ENCODE data around the gene CCDC169. TPM values are rescaled to one million over a fixed set of nuclear protein-coding genes. Genes with fewer than 3 reads are reported as not detected.

Gene CCDC169
- total RNA-seq, 2 donors from 2014 or later: 0.70 to 1.4 TPM

DNA sequence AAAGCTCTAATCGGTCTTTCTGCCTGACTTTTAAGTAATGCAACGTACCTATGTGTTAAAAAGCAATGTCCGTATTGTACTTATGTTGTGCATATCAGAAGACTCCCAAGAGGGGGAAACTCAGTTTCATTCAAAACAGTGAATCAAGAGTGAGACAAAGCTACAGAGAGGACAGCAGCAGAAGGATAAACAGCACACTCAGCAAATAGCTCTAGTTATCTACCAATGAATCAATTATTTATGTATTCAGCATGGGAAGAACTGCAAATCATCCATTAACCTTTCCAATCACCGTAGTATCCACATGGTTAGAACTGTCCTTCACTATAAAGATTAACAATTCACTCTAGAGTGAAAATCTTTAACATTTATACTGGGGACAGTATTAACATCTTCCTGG, 46.6 kb downstream of the CCDC169 start:
- DNase-seq (no peak), ATAC-seq (replicated peaks in 1 of 2) (no peak)
- H3K4me3 Mint-ChIP-seq: no peak overlapping the region
- no peaks in the 10 kb centered on the region for H3K36me3 Mint-ChIP-seq (ENCODE audit: insufficient read depth in 2 of 2)
- H3K4me1 Mint-ChIP-seq (ENCODE audit: low read depth): no peaks in the 10 kb centered on the region
- no peak overlapping the region for H3K27ac Mint-ChIP-seq
- no peaks in the 10 kb centered on the region for H3K27me3 Mint-ChIP-seq (ENCODE audit: low read depth)
- no peaks in the 10 kb centered on the region for H3K9me3 Mint-ChIP-seq

DNA sequence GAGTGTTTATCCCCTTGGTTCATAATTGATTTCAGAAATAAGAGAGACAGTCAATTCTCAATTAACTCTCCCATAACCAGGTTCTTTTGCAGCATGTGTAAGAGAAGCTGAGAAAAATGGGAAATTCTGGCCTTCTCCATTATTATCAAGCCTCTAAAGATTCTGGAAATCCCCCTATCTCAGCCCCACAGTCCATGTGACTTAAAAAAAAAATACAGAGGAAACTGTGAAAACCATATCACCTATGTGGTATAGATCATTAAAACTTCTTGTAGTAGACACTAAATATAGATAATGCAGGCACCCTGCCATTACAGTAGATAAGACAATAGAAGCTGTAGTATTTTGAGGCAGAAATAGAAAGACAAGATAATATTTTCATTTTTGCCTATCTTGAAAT, 48.9 kb downstream of the CCDC169 start:
- ATAC-seq (replicated peaks in 1 of 2) (no peak), DNase-seq (no peak)
- H3K27ac Mint-ChIP-seq: no peak overlapping the region
- no peak overlapping the region for H3K4me3 Mint-ChIP-seq
- no peaks in the 10 kb centered on the region for H3K36me3 Mint-ChIP-seq (ENCODE audit: insufficient read depth in 2 of 2)
- no peaks in the 10 kb centered on the region for H3K9me3 Mint-ChIP-seq
- H3K4me1 Mint-ChIP-seq (ENCODE audit: low read depth): no peaks in the 10 kb centered on the region
- no peaks in the 10 kb centered on the region for H3K27me3 Mint-ChIP-seq (ENCODE audit: low read depth)

DNA sequence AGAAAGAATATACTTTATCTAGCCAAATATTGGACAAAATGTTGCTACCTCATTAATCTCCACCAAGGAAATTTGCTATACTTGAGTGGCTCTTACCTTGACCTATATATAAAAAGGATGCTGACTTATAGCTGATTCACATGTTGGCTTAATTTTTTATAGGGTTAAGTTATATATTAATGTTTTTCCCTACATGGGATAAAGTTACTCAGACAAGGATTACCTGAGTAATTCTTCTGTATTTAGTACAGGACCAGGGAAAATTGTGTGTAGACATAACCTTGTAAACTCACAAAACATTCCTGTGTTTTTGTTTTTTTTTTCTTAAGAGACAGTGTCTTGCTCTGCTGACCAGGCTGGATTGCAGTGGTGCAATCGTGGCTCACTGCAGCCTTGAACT, 52.6 kb downstream of the CCDC169 start:
- H3K4me3 Mint-ChIP-seq: no peak overlapping the region

DNA sequence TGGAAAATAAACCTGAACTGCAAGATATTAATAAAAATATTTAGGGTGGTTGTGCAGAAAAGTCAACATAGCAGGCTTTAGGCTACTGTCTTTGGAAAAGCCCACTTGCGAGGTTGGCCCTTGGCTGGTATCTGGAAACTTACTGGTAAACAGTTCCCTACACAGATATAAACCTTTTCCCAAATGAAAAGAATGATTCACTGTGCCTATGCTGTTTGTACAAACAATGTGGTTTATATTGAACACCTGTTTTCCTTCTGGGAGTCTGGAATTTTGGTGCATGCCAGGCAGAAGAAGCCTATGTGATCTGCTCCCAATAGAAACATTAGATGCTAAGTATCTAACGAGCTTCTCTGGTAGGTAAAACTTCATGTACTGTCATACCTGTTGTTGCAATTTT, 53.5 kb downstream of the CCDC169 start:
- DNase-seq (no peak), ATAC-seq (replicated peaks in 1 of 2) (no peak)
- Mint-ChIP-seq H3K4me3 (no peak overlapping the region), H3K27me3 (ENCODE audit: low read depth) (no peaks in the 10 kb centered on the region), H3K4me1 (ENCODE audit: low read depth) (no peaks in the 10 kb centered on the region), H3K9me3 (no peaks in the 10 kb centered on the region), H3K36me3 (ENCODE audit: insufficient read depth in 2 of 2) (no peaks in the 10 kb centered on the region), H3K27ac (no peak overlapping the region)

More for the DNA sequence above, 52.6 kb downstream of the CCDC169 start:
- Mint-ChIP-seq H3K27me3 (ENCODE audit: low read depth) (no peaks in the 10 kb centered on the region), H3K4me1 (ENCODE audit: low read depth) (no peaks in the 10 kb centered on the region), H3K9me3 (no peaks in the 10 kb centered on the region), H3K27ac (no peak overlapping the region), H3K36me3 (ENCODE audit: insufficient read depth in 2 of 2) (no peaks in the 10 kb centered on the region)
- ATAC-seq (replicated peaks in 1 of 2) (no peak), DNase-seq (no peak)

DNA sequence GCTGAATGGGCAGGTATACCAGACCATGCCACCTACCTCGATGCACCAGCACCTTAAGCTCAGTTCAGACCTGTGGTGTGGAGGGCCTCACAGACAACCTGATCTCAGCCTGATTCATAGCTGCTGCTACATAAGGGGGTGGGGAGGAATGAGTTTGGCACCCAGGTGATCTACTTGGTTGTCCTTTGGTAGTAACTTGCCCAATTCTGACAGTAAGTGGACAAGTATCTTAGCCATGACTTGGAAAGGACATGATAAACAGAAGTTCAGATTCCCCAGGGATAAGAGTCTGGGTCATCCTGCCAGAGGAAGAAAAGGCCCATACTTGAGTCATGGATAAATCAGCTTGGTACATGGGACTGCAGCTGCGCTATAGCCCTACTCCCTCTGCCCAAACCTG, 54.9 kb downstream of the CCDC169 start:
- H3K36me3 Mint-ChIP-seq (ENCODE audit: insufficient read depth in 2 of 2): no peaks in the 10 kb centered on the region
- H3K9me3 Mint-ChIP-seq: no peaks in the 10 kb centered on the region
- no peaks in the 10 kb centered on the region for H3K27me3 Mint-ChIP-seq (ENCODE audit: low read depth)
- ATAC-seq (replicated peaks in 1 of 2) (no peak), DNase-seq (no peak)
- no peak overlapping the region for H3K4me3 Mint-ChIP-seq
- no peaks in the 10 kb centered on the region for H3K4me1 Mint-ChIP-seq (ENCODE audit: low read depth)
- no peak overlapping the region for H3K27ac Mint-ChIP-seq

DNA sequence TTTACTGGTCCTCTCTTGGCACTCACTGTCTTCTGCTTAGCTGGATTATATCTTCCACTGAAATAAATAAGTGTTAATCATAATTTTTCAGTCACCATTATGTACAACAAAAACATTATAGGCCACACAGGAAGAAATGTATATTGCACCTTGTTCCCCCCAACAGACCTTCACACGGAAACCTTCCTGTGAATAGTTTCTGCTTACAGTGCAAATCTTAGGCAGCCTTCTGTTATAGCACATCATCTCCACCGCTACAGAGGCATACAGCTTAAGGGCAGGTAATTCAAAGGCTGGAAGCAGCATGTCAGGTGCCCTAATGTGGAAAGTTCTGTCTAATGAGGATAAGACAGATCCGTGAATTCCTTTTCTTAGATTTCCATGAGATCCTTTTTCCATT, 66.4 kb downstream of the CCDC169 start:
- H3K9me3 Mint-ChIP-seq: peaks cover 2 to 4% of the 10 kb centered on the region in 2 donors
- no peaks in the 10 kb centered on the region for H3K36me3 Mint-ChIP-seq (ENCODE audit: insufficient read depth in 2 of 2)
- H3K4me3 Mint-ChIP-seq: no peak overlapping the region
- no peaks in the 10 kb centered on the region for H3K27me3 Mint-ChIP-seq (ENCODE audit: low read depth)
- no peak for DNase-seq
- H3K4me1 Mint-ChIP-seq (ENCODE audit: low read depth): no peaks in the 10 kb centered on the region
- ATAC-seq (replicated peaks in 1 of 2): no peak
- H3K27ac Mint-ChIP-seq: no peak overlapping the region

DNA sequence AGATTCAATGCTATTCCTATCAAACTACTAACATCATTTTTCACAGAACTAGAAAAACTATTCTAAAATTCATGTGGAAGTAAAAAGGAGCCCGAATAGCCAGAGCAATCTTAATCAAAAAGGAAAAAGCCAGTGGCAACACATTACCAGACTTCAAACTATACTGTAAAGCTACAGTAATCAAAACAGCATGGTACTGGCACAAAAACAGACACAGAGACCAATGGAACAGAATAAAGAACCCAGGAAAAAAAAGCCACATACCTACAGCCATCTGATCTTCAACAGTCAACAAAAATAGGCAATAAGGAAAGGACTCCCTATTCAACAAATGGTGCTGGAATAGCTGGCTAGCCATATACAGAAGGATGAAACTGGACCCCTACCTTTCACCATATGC, 72.9 kb downstream of the CCDC169 start:
- H3K27me3 Mint-ChIP-seq (ENCODE audit: low read depth): no peaks in the 10 kb centered on the region
- no peak overlapping the region for H3K27ac Mint-ChIP-seq
- H3K9me3 Mint-ChIP-seq: peaks cover 0 to 10% of the 10 kb centered on the region in 2 donors
- ATAC-seq (replicated peaks in 1 of 2): no peak
- no peak overlapping the region for H3K4me3 Mint-ChIP-seq
- no peaks in the 10 kb centered on the region for H3K4me1 Mint-ChIP-seq (ENCODE audit: low read depth)
- DNase-seq: no peak
- peaks cover 0 to 4% of the 10 kb centered on the region in 2 donors for H3K36me3 Mint-ChIP-seq (ENCODE audit: insufficient read depth in 2 of 2)

DNA sequence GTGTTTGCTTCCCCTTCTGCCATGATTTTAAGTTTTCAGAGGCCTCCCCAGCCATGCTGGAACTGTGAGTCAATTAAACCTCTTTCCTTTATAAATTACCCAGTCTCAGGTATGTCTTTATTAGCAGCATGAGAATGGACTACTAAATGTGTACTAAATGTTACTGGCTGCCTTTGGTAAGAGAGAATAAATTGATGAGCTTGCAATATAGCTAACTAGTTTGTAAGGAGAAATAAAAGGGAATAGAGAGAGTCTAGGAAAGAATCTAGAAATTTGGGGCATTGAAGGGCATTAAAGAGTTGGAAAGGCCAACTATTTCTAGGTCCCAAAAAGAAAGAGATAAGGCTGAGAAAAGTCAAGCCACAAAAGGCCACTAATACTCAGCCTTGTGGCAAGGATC, 77.7 kb downstream of the CCDC169 start:
- H3K4me3 Mint-ChIP-seq: no peak overlapping the region
- H3K4me1 Mint-ChIP-seq (ENCODE audit: low read depth): no peaks in the 10 kb centered on the region
- peaks cover 0 to 3% of the 10 kb centered on the region in 2 donors for H3K36me3 Mint-ChIP-seq (ENCODE audit: insufficient read depth in 2 of 2)
- peaks cover 1 to 5% of the 10 kb centered on the region in 2 donors for H3K9me3 Mint-ChIP-seq
- no peaks in the 10 kb centered on the region for H3K27me3 Mint-ChIP-seq (ENCODE audit: low read depth)
- ATAC-seq (replicated peaks in 1 of 2) (no peak), DNase-seq (no peak)
- H3K27ac Mint-ChIP-seq: no peak overlapping the region

DNA sequence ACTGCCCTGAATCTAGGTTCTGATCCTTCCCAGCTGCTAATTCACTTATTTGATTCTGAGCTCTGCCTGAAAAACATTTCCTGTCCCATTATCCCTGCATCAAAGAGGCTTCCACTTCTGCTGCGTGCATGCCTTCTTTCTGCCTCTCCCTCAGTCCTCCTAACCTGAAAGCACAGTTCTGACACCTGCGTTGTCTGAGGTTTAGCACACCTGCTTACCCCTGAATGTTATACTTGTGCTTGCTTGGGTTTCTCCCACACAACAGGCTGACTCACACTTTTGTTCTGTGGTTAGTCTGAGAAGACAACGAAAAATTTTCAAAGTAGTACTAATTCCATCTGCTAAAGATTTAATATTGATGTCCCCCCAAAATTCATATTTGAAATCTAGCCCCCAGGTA, 80.2 kb downstream of the CCDC169 start:
- no peak overlapping the region for H3K4me3 Mint-ChIP-seq
- no peaks in the 10 kb centered on the region for H3K27me3 Mint-ChIP-seq (ENCODE audit: low read depth)
- no peak for ATAC-seq (replicated peaks in 1 of 2)
- no peaks in the 10 kb centered on the region for H3K36me3 Mint-ChIP-seq (ENCODE audit: insufficient read depth in 2 of 2)
- peaks cover 0 to 1% of the 10 kb centered on the region in 2 donors for H3K9me3 Mint-ChIP-seq
- DNase-seq: no peak
- H3K4me1 Mint-ChIP-seq (ENCODE audit: low read depth): no peaks in the 10 kb centered on the region
- no peak overlapping the region for H3K27ac Mint-ChIP-seq

DNA sequence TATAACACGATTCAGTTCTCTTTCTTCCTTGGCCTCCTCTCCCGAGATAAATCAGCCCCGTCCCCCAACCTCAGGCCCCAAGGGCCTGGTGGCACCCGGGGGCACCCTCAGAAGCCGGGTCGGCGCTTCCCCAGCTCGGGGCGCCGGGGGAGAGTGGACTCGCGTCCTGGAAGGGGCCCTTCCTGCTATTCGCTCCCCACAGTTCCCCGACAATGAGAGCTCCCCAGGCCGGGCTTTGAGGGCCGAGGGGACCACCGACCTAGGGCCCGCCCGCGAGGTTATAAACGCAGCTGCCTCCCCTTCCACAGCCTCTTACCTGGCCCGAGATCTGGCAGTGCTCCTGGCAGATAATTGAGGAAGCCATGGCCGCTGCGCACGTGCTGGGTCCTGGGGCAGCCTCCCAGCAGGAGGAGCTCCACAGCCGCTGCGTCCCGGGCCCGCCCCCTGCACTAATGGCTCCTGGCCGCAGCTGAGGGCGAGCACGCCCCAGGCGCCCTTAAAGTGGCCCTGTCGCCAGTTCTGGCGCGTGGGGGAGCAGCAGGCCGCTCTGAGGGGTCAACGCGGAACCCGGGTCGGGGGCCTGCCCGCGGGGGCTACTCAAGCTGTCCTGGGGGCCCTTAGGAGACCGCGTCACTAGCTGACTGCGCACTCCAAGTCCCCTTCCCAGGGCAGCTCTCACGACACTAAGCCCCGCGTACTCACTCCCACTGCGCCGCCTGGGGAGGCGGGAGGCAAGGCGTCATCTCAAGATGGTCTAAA, 83.3 kb downstream of the CCDC169 start, which contains the start of gene SOHLH2:
TSS of gene SOHLH2 (minus strand) at position 394 of the 759 bp plus-strand sequence. CDS start at position 364, 30 bp downstream.
- peaks cover 4% of the 10 kb centered on the region for H3K27me3 Mint-ChIP-seq (ENCODE audit: low read depth)
- DNase-seq (peak in 1 of 2 donors; percentile 0), ATAC-seq (replicated peaks in 1 of 2) (no peak)
- H3K4me1 Mint-ChIP-seq (ENCODE audit: low read depth): no peaks in the 10 kb centered on the region
- no peak within 1 kb of the TSS for H3K27ac Mint-ChIP-seq
- H3K4me3 Mint-ChIP-seq: no peak within 1 kb of the TSS
- no peaks in the 10 kb centered on the region for H3K36me3 Mint-ChIP-seq (ENCODE audit: insufficient read depth in 2 of 2)
- peaks cover 3 to 9% of the 10 kb centered on the region in 2 donors for H3K9me3 Mint-ChIP-seq

DNA sequence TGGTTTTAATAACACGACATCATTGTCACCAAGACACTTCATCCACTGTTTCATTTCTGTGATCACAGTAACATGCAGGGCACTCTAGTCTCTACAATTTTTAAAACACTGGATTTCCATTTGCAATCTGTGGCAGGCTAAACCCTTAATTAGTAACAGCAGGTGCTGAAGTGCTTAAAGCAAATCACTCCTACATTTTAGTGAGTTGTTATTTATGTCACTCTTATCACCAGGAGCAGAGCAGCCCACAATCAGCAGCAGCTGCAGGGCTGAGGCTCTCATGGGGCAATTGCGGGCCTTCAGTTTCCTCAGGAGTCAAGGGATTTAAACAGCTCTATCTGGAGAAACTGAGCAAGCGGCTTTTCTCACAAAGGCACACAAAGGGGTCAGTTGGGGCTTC, 84.8 kb downstream of the CCDC169 start:
- Mint-ChIP-seq H3K9me3 (peaks cover 3 to 9% of the 10 kb centered on the region in 2 donors), H3K36me3 (ENCODE audit: insufficient read depth in 2 of 2) (no peaks in the 10 kb centered on the region), H3K4me3 (no peak overlapping the region), H3K27ac (no peak overlapping the region), H3K27me3 (ENCODE audit: low read depth) (peaks cover 4% of the 10 kb centered on the region), H3K4me1 (ENCODE audit: low read depth) (no peaks in the 10 kb centered on the region)
- DNase-seq: no peak
- ATAC-seq (replicated peaks in 1 of 2): no peak

DNA sequence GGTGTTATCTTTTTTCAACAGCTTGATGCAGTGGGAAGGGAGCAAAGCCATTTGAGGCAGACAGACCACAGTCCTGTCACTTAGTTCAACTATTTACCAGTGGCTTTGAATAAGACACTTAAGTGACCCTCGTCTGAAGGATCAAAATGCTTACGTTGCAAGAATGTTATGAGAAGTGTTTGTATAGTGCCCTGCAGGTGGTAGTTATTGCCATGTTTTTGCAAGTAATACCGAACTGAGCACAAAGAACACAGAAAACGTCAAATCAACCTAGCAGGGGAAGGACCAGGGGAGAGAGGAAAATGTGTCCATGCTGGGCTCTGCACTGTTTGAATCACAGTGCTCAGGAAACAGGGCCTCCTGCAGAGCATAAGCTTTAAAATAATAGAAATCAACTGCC, 86.0 kb downstream of the CCDC169 start:
- Mint-ChIP-seq H3K4me1 (ENCODE audit: low read depth) (no peaks in the 10 kb centered on the region), H3K9me3 (peaks cover 3 to 9% of the 10 kb centered on the region in 2 donors), H3K4me3 (no peak overlapping the region), H3K36me3 (ENCODE audit: insufficient read depth in 2 of 2) (no peaks in the 10 kb centered on the region), H3K27ac (no peak overlapping the region), H3K27me3 (ENCODE audit: low read depth) (peaks cover 4% of the 10 kb centered on the region)
- no peak for ATAC-seq (replicated peaks in 1 of 2)
- DNase-seq: no peak

DNA sequence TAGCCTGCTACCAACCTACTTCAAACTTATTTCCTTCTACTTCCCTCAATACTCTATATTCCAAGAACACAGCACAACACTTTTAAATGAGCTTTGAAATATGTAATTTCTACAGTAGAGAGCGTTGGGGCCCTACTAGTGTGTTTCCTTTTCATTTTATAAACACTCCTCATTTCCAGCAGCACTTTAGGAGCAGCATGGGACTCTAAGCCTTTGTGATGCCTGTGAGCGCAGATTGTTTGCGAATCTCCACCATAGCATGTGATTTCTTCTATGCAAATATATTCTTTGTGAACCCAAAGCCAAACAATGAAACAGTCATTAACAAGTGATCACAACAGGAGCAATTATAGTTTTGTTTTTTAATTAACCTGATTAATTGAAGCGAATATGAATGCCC, 86.9 kb downstream of the CCDC169 start:
- H3K4me3 Mint-ChIP-seq: no peak overlapping the region
- no peaks in the 10 kb centered on the region for H3K4me1 Mint-ChIP-seq (ENCODE audit: low read depth)
- DNase-seq (no peak), ATAC-seq (replicated peaks in 1 of 2) (no peak)
- H3K36me3 Mint-ChIP-seq (ENCODE audit: insufficient read depth in 2 of 2): no peaks in the 10 kb centered on the region
- peaks cover 4% of the 10 kb centered on the region for H3K27me3 Mint-ChIP-seq (ENCODE audit: low read depth)
- no peak overlapping the region for H3K27ac Mint-ChIP-seq
- peaks cover 3 to 9% of the 10 kb centered on the region in 2 donors for H3K9me3 Mint-ChIP-seq

DNA sequence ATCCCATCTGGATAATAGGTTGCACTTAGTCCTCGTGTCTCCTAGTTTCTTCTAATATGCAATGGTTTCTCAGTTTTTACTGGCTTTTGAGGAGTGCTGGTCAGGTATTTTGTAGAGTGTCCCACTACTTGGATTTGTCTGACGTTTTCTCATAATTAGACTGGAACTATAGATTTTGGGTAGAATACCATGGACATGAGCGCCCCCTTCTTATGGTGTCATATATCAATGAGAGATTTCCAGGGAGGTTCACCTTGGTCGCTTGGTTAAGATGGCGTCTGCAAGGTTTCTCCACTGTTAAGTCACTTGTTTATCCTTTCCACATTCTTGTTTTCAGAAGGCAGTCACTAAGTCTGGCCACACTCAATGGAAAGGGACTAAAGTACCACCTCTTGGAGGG, 89.9 kb downstream of the CCDC169 start:
- Mint-ChIP-seq H3K27me3 (ENCODE audit: low read depth) (peaks cover 4% of the 10 kb centered on the region), H3K9me3 (peaks cover 3 to 8% of the 10 kb centered on the region in 2 donors), H3K36me3 (ENCODE audit: insufficient read depth in 2 of 2) (no peaks in the 10 kb centered on the region), H3K4me1 (ENCODE audit: low read depth) (no peaks in the 10 kb centered on the region), H3K4me3 (no peak overlapping the region), H3K27ac (no peak overlapping the region)
- DNase-seq (no peak), ATAC-seq (replicated peaks in 1 of 2) (no peak)

All from activated T-cell treated with anti-CD3 and anti-CD28 coated beads, Interleukin-2, amount 50 U/mL, for 72 hours (primary cell).